Measurements from ENCODE around the gene IFIT1B.

- TF ChIP-seq POLR2A (IDR thresholded peaks at IDR 0.05) (no peak), CTCF (IDR thresholded peaks at IDR 0.05) (no peak)
Observed at GRCh38 chr10:89357975-89358374, 19.9 kb upstream of the IFIT1B start.

Data from heart left ventricle (tissue), 13 donors.